Measurements from ENCODE around the gene OVCH2. TPM values are rescaled to one million over a fixed set of nuclear protein-coding genes. Genes with fewer than 3 reads are reported as not detected.
"Not testable (repeated sequence)": the region's sequence is repeated elsewhere in the genome, so short reads cannot be mapped to it uniquely, and the experiment has no call there.

Gene OVCH2, protein sequence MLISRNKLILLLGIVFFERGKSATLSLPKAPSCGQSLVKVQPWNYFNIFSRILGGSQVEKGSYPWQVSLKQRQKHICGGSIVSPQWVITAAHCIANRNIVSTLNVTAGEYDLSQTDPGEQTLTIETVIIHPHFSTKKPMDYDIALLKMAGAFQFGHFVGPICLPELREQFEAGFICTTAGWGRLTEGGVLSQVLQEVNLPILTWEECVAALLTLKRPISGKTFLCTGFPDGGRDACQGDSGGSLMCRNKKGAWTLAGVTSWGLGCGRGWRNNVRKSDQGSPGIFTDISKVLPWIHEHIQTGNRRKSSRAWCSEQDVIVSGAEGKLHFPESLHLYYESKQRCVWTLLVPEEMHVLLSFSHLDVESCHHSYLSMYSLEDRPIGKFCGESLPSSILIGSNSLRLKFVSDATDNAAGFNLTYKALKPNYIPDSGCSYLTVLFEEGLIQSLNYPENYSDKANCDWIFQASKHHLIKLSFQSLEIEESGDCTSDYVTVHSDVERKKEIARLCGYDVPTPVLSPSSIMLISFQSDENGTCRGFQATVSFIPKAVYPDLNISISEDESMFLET
- 0.10 TPM in 1 of 2 replicates, not detected in the other for total RNA-seq (2014; rRNA removed; shearing (Covaris generic))

DNA sequence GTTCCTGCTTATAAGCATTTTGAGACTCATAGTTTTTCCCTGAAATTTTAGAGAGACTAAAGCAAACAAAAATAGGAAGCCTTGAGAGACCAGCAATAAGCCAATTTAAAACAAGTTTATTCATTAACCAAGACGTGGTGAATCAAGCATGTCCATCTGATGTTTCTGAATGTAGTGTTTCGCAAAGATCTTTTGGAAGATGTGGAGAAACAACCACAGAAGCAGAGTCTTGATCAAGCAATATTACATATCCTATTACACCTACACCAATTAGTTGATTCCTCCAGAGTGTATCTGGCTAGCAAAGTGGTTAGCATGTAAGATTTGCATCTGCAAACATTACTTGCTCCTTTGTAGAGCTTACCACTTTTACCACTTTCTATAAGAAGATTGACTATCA, at the start of gene OVCH2:
TSS of gene OVCH2 (minus strand) at position 101 of the 400 bp plus-strand sequence. CDS start at position 18, 83 bp downstream.
- DNase-seq (ENCODE audit: low read depth) = no peak

DNA sequence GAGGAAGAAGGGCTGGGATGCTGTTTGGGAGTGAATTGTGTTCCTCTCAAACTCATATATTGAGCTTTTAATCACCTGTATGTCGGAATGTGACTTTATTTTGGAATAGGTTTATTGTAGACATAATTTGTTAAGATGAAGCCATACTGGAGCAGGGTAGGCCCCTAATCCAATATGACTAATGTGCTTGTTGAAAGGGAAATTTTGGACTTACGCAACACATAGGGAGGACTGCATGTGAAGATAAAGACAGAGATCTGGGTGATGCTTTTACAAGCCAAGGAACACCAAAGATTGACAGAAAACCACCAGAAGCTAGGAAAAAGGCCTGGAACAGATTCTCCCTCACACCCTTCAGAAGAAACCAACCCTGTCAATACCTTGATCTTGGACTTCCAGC, 43.2 kb upstream of the OVCH2 start:
- DNase-seq (ENCODE audit: low read depth) = peak; percentile 2

DNA sequence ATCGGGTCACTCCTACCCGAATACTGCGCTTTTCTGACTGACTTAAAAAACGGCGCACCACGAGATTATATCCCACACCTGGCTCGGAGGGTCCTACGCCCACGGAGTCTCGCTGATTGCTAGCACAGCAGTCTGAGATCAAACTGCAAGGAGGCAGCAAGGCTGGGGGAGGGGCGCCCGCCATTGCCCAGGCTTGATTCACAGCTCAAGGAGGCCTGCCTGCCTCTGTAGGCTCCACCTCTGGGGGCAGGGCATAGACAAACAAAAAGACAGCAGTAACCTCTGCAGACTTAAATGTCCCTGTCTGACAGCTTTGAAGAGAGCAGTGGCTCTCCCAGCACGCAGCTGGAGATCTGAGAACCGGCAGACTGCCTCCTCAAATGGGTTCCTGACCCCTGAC, 28.5 kb upstream of the OVCH2 start:
- not testable (repeated sequence) for DNase-seq (ENCODE audit: low read depth)

GRCh38 chr11:7714786-7715185, 8.5 kb upstream of the OVCH2 start:
- DNase-seq (ENCODE audit: low read depth) = no peak

DNA sequence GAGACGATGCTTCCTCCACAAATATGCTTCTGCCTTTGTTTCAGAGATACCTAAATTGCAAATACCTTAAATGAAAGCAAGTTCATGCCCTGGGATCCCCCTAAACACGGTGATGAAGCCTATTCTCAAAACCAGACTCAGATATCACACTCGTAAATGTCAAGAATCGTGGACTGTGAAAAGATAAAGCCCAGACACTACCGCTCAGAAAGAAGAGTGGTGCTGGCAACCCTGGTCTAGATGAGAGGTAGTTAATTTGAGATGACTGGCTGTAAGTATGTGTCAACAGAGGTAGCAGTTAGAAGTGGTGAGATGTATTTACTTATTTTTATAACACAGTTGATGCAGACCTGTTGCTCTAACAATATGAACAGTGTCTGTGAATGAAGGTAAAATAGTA, 2.5 kb downstream of the OVCH2 start:
- DNase-seq (ENCODE audit: low read depth) = no peak

DNA sequence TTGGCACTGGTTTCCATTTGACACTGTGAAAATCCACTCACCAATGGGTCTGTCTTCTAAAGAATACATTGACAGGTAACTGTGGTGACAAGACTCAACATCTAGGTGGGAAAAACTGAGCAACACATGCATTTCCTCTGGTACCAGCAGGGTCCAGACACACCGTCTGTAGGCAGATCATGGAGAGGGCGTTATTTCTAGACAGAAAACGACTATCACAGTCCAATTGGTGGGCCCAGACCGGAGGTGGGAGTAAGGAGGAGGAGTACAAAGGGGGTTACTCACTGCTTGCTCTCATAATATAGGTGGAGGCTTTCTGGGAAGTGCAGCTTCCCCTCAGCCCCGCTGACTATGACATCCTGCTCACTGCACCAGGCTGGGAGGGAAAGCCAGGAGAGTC, 9.9 kb downstream of the OVCH2 start:
- DNase-seq (ENCODE audit: low read depth) = no peak

DNA sequence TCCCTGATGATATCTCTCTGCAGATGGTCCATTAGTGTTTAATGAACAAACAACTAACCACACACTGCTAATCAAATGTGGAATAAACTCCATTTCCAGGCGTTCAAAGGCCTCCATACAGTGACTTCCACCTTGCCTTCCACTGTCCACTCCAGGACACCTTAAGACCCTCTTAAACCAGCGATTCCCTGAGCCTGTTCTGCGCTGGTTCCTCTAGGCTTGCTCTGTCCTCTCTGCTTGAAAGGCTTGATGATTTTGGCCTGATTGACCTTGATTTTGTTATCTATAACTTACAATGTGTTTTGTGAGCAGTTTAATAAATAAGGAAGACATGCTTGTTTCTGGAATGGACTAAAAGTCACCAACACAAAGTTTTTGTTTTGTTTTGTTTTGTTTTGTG, 12.0 kb downstream of the OVCH2 start:
- DNase-seq (ENCODE audit: low read depth) = no peak

- no peak for DNase-seq (ENCODE audit: low read depth)
Observed at GRCh38 chr11:7692426-7692825, 13.9 kb downstream of the OVCH2 start.

GRCh38 chr11:7691759-7692350, 14.4 kb downstream of the OVCH2 start:
- no peak for DNase-seq (ENCODE audit: low read depth)

- DNase-seq (ENCODE audit: low read depth) = peak; percentile 51
Observed at GRCh38 chr11:7690648-7691047, 15.6 kb downstream of the OVCH2 start.

DNA sequence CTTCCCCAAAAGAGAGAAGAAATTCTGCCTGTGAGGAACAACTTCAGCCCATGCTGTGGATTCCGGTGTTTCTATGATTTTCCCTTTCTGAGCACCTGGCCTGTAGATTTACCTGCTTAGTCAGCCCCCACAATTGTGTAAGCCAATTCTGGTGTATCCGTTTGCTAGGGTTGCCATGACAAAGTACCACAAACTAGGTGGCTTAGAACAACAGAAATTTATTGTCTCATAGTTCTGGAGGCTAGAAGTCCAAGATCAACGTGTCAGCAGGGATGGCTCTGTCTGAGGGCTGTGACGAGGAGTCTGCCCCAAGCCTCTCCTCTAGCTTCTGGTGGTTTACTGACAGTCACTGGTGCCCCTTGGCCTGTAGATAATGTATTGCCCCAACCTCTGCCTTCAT, 17.0 kb downstream of the OVCH2 start:
- no peak for DNase-seq (ENCODE audit: low read depth)

- peak; percentile 21 for DNase-seq (ENCODE audit: low read depth)
Observed at GRCh38 chr11:7688238-7688826, 17.9 kb downstream of the OVCH2 start.

DNA sequence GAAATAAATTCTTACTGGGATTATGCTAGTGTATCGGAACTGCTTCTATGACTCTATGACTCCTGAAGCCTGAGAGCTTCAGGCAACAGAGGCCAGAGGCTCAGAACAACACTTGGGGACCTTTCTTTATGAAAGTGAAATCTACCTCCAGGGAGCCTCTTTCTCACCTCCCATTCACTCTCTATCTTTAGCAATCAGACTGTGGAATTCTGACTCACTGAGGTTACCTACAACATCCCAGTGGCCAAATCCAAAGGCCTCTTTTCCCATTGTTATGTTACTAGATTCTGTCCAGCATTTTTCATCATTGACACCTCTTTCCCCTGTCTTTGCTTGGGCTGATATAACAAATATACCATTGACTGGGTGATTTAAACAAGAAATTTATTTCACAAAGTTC, 18.9 kb downstream of the OVCH2 start:
- no peak for DNase-seq (ENCODE audit: low read depth)

DNA sequence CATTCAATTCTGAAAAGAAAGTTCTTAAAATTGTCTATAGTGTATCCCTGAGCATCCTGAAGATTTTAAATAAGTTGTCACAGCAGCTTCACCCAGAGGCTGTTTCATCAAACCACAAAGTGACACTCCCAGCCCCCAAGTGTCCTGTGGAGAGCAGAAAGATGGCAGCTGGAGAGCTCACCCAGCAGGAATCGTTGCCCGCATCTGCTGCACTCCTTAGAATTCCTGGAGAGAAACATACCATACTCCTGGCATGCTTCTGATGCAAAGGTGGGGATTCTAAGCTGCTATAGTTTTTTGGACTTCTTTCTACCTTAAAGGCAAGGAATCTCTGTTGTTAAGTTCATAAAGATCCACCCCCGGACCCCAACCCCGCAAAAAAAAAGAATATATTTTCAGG, 19.5 kb downstream of the OVCH2 start:
- DNase-seq (ENCODE audit: low read depth) = no peak

DNA sequence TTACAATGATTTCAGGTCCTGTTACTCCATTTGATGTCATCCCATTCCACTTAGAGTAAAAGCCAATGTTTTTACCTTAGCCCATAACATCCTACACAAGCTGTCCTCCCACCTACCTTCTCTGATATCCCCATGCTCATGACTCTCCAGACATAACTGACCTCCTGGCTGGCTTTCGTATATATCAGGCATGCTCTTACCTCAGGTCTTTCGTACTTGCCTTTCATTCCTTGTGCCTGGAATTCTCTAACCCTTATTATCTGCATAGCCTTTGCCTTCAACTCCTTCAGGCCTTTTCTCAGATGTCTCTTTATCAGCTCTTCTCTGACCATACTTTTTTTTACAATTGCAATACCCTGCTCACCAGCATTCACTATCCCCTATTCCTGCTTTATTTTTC, 22.7 kb downstream of the OVCH2 start:
- no peak for DNase-seq (ENCODE audit: low read depth)

- DNase-seq (ENCODE audit: low read depth) = peak; percentile 45
Observed at GRCh38 chr11:7677796-7678201, 28.5 kb downstream of the OVCH2 start.

- peak; percentile 89 for DNase-seq (ENCODE audit: low read depth)
Observed at GRCh38 chr11:7677071-7677470, 29.2 kb downstream of the OVCH2 start.

- no peak for DNase-seq (ENCODE audit: low read depth)
Observed at GRCh38 chr11:7675631-7676030, 30.6 kb downstream of the OVCH2 start.

DNA sequence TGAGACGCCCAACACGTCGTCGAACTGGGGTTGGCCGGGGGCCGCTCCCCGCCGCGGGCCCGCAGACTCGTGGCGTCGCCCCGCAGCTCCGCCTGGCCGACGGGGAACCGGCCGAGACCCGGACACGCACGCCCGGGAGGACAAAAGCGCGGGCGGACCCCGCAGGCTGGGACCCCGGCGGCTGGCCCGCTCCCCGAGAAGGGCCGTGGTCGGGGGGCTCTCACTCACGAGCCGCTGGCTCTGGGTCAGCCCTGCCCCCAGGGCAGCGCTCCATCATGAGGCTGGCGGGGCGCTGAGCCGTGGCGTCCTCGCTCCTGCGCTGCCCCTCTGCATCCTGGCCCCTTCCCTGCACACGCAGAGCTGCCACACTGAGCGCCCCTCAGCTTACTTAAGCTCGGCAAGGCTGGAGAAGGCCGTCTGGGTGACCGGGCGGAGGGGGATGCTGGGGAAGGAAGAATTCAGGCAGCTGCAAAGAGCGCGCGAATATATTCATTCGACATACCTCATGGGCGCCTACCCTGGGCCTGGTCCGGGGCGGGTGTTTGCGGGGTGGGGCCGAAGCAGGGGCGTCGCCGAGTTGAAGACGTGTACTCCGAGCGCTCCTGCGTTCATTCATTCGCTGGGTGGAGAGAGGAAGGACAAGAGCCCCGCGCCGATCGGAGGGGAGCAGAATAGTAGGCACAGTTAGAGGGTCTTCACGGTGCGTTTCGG, 32.4 kb downstream of the OVCH2 start:
- no peak for DNase-seq (ENCODE audit: low read depth)

- no peak for DNase-seq (ENCODE audit: low read depth)
Observed at GRCh38 chr11:7672960-7673723, 33.1 kb downstream of the OVCH2 start, which contains the start of gene CYB5R2. Gene CYB5R2 (minus strand): TSS chr11:7673500. CDS start chr11:7672825, 675 bp downstream.
